HG03159 (cell line): ENCODE results near the gene FCGR3A.
"Not testable (repeated sequence)": the region's sequence is repeated elsewhere in the genome, so short reads cannot be mapped to it uniquely, and the experiment has no call there.

Source experiments
- ATAC-seq: cut with Tn5 transposase; IDR thresholded peaks from one replicate; pipeline ENCODE4 v1.9.1; 2021; ENCODE audit warnings: mild to moderate bottlenecking, moderate library complexity; ENCODE audit not compliant: unreplicated experiment

The FCGR3A gene

DNA sequence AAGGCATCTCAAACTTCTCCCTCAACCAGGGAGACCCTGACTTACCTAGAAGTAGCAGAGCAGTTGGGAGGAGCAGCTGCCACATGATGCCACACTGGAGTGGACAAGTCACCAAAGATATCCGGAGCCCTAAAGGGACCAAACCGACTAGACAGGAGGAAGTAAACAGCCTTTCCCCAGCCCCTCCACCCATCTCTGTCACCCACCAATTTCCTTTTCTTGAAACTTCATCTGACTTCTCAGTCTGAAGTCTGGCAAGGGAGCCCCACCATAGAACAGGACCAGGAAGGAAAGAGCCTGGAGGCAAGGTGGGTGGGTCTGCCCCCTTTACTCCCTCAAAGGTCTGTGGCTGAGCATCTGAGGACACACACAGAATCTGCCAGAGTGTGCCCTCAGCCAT, at the start of gene FCGR3A:
Gene FCGR3A, minus strand, starts transcription at position 167 of the 400 bp plus-strand sequence. Its CDS starts 82 bp downstream, at position 85.
- no peak for ATAC-seq

DNA sequence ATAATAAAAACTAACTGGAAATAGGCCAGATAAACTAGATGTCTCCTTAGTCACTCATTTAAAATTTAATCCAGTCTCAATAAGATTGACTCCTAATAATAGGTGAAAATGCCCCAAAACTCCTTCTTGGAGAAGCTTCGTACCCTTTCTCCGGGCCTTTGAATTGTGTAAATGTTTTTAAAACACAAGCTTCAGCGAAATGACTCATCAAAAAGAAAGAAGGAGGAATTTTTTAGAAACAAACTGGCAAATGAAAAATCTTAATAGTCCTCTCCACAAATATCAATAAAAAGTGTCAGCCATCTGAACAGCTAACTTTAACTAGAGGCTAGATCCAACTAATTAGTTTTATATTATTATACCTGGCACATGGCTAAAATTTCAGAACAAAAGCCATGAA, 47.5 kb upstream of the FCGR3A start:
- not testable (repeated sequence) for ATAC-seq

DNA sequence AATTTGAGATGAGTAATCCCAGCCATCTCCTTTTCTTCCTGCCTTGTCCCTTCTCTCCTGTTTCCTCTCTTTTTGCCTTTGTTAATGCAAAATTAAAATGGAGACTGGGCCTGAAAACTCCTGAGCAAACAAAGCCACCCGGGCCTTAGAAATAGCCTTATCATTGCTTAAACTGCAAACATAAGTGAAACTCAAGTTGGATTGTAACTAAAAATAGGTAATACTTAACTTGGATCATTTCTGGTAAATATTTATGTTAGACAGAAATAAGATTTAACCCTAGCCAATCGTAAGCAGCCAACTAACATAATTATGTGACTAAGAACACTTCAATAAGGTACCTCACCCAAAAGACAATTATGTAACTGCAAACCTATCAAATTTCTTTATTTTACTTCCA, 46.0 kb upstream of the FCGR3A start:
- ATAC-seq, result not testable (repeated sequence)

DNA sequence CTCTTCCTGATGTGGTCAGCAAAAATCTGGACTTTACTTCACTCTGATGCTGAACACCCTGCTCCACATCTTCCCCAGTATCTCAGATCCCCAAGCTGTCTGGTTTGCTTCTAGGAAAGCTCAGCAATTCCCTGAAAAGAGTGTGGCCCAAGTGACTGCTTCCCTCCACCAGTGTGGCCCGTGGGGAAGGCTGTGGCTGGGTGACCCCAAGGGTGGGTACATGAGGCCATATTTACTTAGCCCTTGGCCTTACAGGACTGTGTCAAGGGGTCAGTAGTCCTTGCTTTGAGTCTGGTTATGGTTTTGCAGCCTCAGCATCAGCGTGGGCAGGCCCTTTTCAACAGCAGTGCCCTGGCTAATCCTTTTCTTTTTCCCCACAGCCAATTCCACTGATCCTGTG, 45.6 kb upstream of the FCGR3A start:
- not testable (repeated sequence) for ATAC-seq

DNA sequence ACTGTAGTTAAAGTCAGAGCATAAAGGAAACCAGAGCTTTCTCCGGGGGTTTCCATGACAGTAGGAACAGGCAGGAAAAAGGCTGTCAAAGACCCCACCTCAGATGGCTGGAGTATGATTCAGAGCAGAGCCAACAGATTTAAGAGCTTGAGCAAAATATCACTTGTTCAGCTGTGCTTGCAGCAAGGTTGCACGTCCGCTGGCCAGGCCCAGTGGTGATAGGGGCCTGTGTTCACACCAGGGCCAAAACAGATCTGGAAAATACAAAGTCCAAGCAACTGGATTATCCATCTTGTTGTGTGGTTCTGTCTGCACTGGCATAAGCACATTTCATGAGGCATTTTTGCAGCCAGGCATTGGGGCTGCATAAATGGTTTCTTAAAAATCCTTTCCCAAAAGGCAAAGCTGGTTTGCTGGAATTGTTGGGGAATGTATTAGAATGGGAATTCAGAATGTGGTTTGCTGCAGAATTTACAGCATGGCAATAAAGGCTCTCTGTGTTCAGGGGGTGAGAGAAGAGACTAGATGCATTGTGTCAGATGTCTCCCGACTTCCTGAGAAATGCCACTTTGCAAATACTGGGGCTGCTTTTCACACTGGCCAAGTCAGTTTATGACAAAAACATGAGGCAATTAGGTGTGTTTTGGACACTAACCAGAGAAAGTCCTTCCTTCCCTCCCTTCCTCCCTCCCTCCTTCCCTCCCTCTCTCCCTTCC, 44.8 kb upstream of the FCGR3A start:
- ATAC-seq, result not testable (repeated sequence)

DNA sequence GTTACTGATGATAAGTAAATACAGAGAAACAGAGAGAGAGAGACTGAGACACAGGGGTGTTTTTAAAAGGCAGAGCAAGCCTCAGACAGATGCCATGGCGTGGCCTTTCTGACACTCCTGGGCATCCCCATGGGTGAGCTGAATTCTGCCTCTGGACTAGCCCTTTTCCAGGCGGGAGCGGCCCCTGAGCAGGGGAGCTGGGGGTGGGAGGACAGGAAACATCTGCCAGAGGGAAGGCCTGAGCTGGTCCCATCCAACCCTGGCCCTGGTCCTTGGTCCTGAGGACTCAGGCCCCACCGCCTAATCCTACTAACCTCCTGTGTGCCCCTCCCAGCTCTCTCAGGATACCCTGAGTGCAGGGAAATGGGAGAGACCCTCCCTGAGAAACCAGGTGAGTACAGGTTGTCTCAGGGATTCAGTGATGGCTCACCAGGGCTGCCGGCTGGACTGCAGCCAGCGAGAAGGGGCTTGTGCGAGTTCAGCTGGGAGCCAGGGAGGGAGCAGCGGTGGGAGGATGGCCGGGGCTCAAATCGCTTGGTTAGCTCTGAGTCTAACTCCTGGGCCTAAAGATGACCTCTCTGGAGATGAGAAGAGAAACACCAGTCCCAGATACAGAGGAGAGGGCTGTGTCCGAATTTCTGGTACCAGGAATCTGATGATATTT, 43.6 kb upstream of the FCGR3A start:
- not testable (repeated sequence) for ATAC-seq

DNA sequence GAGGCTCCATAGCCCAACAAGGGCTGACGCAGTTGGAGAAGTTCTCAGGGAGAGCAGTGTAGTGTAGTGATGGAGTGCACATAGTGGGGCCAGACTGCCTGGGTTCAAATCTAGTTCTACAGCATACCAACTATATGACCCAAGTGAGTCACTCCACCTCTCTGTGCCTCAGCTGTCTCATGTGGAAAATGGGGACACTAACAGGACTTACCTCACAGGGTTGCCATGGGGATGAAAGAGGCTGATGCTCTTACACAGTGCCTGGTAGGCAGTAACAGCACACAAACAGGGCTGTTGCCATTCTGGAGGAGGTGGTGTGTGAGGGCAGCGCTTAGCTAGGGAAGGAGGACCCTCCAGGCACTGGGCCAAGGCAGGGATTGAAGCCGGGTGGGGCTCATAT, 43.0 kb upstream of the FCGR3A start:
- not testable (repeated sequence) for ATAC-seq

DNA sequence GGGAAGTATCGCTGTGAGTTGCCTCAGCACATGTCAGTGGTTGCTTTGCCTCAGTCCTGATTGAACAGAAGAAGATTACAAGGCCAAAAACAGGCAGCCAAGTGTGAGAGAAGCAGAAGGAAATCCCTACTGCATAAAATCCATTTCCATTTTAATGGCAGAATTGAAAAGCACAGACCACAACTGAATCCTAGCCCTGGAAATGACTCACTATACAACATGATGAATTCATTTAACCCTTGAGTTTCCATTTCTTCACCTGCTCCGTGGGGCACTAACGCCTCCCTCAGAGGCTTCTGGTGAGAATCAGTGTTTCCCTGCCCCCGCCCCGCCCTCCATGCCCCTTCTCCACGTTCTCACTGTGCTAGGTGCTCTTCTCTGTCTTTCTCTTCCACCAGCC, 40.3 kb upstream of the FCGR3A start:
- ATAC-seq, result not testable (repeated sequence)

DNA sequence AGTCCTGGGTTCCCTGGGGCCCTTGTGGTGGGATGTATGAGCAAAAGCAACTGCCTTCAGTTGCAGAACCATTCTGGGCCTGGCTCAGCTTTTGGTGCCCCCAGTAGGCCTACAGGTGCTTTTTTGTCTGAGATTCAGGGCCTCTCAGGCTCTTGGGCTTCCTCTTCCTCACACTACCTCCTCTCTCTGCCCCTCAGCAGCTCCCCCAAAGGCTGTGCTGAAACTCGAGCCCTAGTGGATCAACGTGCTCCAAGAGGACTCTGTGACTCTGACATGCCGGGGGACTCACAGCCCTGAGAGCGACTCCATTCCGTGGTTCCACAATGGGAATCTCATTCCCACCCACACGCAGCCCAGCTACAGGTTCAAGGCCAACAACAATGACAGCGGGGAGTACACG, 39.7 kb upstream of the FCGR3A start:
- ATAC-seq, result not testable (repeated sequence)

DNA sequence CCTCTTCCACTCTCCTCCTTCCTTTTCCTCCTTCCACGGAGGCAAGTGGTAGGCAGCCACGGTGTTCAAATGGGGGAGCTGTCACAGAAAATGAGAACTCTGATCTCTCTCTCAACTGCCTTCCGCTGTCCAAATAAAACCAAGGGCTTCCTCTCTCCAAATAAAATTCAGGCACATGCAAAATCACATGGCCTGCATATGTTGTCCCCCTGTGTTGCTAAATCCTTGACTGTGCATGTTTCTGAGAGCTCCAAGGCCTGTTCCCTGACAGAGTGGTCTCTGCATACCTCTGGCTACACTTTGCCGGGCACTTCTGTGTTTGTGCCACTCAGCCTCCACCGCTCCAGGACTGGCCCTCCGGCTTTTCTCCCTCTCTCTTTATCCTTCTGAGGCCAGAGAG, 39.0 kb upstream of the FCGR3A start:
- not testable (repeated sequence) for ATAC-seq

DNA sequence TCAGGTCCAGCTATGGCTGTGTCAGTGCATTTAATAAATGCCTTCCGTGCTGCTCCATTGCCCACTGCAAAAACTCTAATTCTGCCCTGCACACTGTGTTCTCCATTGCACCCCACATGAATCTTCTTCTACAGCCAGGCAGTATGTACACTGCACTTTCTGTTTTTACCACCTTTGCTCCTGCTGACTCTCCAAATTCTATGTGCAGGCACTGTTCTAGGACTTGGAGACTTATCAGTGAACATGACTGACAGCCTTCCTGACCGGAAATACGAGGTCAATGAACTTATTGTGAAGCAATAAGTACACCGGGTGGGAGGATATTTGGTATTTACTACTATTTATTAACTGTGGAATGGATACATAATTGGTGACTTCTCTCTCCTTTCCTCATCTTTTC, 33.3 kb upstream of the FCGR3A start:
- ATAC-seq, result not testable (repeated sequence)

DNA sequence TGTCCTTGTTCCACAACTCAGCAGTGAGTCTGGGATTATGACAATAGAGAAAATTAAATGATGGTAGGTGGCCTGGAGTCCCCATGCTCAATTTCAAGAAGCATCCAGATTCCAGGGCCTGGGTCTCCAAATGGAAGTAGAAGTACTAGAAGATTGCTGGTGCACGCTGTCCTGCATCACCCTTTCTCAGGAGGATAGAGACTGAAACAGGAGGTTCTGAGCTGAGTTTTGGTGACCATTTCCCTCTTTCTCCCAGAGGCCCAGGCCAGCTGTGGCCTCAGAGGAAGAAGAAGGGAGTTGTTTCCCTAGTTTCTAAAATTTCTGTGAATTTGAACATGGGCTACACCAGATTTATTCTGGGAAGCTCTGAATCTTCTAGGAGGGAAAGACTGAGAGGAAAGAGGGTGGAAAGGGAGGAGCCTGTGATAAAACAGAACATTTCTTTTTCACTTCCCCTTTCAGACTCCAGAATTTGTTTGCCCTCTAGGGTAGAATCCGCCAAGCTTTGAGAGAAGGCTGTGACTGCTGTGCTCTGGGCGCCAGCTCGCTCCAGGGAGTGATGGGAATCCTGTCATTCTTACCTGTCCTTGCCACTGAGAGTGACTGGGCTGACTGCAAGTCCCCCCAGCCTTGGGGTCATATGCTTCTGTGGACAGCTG, 31.4 kb upstream of the FCGR3A start:
- peak; percentile 56 for ATAC-seq

DNA sequence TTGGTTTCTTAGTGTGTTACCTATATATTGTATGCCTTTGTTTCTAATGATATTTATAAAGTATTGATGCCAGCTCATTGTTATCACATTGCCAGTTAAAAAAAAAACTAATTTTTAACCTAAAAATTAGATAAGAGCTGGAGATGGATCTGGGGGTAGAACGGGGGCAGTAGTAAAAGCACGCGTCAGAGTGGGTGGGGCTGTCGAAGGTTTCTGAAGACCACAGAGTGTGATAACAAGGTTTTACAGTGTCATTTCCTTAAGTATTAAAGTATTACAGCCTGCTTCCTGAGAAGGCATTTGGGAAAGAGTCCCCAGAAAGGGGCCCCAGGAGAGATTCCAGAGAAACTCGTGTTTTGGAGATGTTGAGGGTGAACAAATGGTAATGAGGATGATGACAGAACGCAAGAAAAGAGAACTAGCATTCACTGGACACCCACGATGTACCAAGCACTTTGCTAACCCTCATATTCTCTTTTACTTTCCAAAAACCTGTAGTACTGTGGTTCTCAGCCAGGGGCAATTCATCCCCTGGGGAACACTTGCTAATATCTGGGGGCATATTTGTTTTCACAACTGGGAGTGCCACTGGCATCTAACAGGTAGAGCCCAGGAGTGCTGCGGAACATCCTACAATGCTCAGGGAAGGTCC, 30.4 kb upstream of the FCGR3A start:
- ATAC-seq, result not testable (repeated sequence)

DNA sequence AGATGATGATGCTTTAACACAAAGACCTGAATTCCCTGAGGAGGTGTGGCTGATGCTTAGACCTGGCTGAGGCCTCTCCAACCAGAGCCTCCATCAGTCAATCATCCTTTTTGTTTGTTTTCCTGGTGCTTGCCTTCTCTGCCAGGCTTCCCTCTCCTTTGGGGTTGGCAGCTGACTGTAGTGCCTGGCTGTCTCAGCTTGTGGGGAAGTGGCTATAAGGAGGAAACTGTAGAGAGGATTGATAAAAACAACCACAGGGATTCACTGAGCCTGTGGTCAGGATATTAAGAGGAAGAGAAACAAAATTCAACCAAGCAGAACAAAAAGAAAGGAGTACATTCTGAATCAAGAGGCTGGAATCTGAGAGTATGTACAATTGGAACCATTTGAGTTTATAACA, 27.1 kb upstream of the FCGR3A start:
- not testable (repeated sequence) for ATAC-seq

DNA sequence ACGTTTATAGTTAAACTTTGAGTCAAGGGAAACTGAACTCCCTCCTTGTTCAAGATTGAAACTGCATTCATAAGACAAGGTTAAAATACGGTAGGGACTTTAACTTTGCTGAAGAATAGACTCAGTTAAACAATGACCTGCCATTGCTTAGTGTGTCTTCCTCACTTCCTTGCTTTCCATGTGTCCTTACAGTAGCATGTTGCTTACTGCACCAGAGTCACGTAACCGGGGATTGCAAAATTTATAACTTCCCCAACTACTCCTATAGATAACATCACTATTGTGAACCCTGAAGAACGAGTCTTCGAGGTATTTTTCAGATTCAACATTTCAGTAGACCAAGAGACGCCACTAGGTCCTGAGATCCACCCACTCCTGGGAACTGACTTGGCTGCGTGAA, 22.1 kb upstream of the FCGR3A start:
- ATAC-seq, result not testable (repeated sequence)

DNA sequence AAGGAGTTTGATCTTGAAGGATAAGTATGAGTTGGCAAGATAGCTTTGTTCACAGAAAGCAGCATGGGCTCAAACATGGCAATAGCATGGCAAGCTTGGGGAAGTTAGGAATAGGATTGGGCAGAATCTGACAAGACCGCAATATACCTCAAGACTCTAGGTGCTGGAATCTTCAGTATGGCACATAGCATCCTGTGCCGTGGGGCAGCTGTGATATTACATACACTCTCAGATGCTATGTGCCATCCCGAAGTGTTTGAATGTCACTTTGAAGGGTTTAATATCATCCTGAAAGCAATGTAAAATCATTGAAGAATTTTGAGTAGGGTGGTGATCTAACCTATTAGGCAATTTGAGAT, 17.0 kb upstream of the FCGR3A start:
- ATAC-seq, result not testable (repeated sequence)

DNA sequence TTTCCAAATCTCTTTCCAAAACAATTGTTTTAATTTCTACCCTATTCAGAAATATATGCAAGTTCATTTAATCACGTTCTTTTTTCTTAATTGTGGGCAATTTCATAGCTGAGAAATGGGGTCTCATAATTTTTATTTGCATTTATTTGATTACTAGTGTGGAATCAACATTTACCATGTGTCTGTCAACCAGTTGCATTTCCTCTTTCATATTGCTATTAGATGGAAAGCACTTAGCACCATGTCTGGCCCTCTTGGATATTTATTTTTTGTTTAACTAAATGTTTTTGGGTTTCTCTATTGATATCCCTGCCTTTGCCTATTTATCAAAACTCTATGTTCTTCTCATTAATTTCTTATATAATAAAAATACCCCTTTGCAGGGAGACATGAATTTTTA, 13.9 kb upstream of the FCGR3A start:
- not testable (repeated sequence) for ATAC-seq

DNA sequence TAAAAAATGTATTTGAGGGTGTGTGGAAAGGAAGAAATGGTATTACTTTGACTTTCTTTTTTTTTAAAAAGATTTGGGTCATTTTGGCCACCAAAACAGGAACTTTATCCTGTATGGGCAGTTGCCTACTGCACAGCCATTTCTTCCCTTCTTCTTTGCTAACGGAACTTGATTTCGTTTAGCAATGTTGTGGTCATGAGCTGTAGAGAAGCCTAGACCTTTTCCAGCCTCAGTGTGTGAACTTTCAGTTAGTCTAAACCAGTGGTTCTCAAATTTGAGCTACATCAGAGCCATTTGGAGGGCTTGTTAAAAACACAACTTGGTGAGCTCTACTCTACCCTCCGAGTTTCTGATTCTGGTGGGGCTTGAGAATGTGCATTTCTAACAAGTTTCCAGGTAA, 12.8 kb upstream of the FCGR3A start:
- not testable (repeated sequence) for ATAC-seq

DNA sequence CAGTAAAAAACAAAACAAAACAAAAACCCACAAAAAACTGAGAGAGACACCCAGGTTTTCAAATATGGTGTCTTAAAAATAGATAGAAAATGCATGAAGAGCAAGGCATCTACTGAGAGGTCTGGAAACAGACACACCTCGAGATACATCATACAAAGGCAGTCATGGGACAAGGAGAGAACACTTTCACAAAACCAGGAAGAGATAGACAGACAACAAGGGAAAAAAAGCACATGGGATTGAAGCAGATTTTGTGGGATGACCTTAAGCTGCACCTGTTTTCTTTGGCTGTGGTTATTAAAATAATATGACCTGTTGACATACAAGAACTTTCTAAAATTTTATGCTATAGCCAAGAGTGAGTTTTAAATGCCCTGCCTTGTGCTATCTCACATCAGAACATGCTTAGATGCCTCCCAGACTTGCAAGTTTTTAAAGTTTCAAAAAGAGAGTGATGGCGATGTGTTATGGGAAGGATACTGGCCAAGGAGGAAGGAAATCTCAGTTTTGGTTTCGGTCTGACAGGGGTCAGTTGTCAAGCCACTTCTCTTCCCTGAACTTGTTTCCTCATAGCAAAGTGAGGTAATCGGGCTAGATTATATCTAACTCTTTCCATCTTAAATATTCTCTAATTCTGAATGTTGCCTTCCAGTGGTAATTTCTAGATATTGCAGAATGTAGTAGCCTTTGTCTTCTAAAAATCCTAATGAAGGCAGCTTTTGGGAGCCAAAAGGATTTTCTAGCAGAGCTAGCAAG, 11.5 kb upstream of the FCGR3A start:
- ATAC-seq, result peak; percentile 52
